ENCODE results near the gene CELF3.

- TF ChIP-seq TAF1 (IDR thresholded peaks at IDR 0.05; ENCODE audit: borderline replicate concordance, insufficient read depth, low read length) (no peak), FOXP2 (optimal IDR thresholded peaks at IDR 0.05; ENCODE audit: borderline replicate concordance, extremely low read depth, extremely low read length, insufficient read depth) (no peak), REST (IDR thresholded peaks at IDR 0.05; ENCODE audit: insufficient read depth in 1 of 2, low read depth in 2 of 2, low read length in 2 of 2) (no peak)
These were observed 9.0 kb downstream of the CELF3 start for GRCh38 chr1:151707541-151708065.

Measured in PFSK-1 (cell line).